ENCODE results near the gene NCKAP5L. TPM values are rescaled to one million over a fixed set of nuclear protein-coding genes. Genes with fewer than 3 reads are reported as not detected.

Gene NCKAP5L
- total RNA-seq, 1 experiment from 2014 or later = 13.3 TPM

- Histone ChIP-seq H3K4me2 (ENCODE audit: low read length) (no peak overlapping the region), H3K9me3 (ENCODE audit: low read length) (no peaks in the 10 kb centered on the region), H3K4me1 (ENCODE audit: insufficient read depth, low read length) (no peaks in the 10 kb centered on the region), H3K4me3 (ENCODE audit: low read length) (no peak overlapping the region), H4K20me1 (ENCODE audit: low read length) (no peaks in the 10 kb centered on the region), H3K27me3 (ENCODE audit: low read length) (no peaks in the 10 kb centered on the region), H3K9ac (ENCODE audit: low read length) (no peak overlapping the region), H3K27ac (ENCODE audit: low read length) (no peak overlapping the region), H3K79me2 (ENCODE audit: low read length) (no peaks in the 10 kb centered on the region), H2AFZ (ENCODE audit: low read length) (no peak overlapping the region), H3F3A (ENCODE audit: low read length, unreplicated experiment) (no peaks in the 10 kb centered on the region), H3K36me3 (ENCODE audit: low read depth, low read length) (no peaks in the 10 kb centered on the region), H3K9me2 (replicated peaks; ENCODE audit: low read length) (no peaks in the 10 kb centered on the region)
- TF ChIP-seq EZH2 (IDR thresholded peaks at IDR 0.05; ENCODE audit: low read length, unreplicated experiment) (no peak), EZH2phosphoT487 (IDR thresholded peaks at IDR 0.05; ENCODE audit: borderline replicate concordance, low read length) (no peak), CTCF (conservative IDR thresholded peaks at IDR 0.05; ENCODE audit: low read depth, low read length) (no peak)
- intact Hi-C loops (cut with micrococcal nuclease) = no loop called here
- BruUV-seq (replicated peaks) = no TSS peak
- no peak for DNase-seq
- POLR2A ChIA-PET (ENCODE audit: unreplicated experiment) = no interaction called here
- CTCF ChIA-PET = no interaction called here
- ATAC-seq = no peak
Measured at GRCh38 chr12:49876070-49876469, 47.9 kb upstream of the NCKAP5L start.

- Histone ChIP-seq H3K4me2 (ENCODE audit: low read length) (no peak overlapping the region), H3K36me3 (ENCODE audit: low read depth, low read length) (no peaks in the 10 kb centered on the region), H3K9me3 (ENCODE audit: low read length) (no peaks in the 10 kb centered on the region), H3K4me3 (ENCODE audit: low read length) (no peak overlapping the region), H3K79me2 (ENCODE audit: low read length) (no peaks in the 10 kb centered on the region), H3F3A (ENCODE audit: low read length, unreplicated experiment) (no peaks in the 10 kb centered on the region), H2AFZ (ENCODE audit: low read length) (no peak overlapping the region), H3K9me2 (replicated peaks; ENCODE audit: low read length) (no peaks in the 10 kb centered on the region), H3K27ac (ENCODE audit: low read length) (no peak overlapping the region), H4K20me1 (ENCODE audit: low read length) (no peaks in the 10 kb centered on the region), H3K27me3 (ENCODE audit: low read length) (no peaks in the 10 kb centered on the region), H3K4me1 (ENCODE audit: insufficient read depth, low read length) (no peaks in the 10 kb centered on the region), H3K9ac (ENCODE audit: low read length) (no peak overlapping the region)
- intact Hi-C loops (cut with micrococcal nuclease) = no loop called here
- ChIA-PET POLR2A (ENCODE audit: unreplicated experiment) (no interaction called here), CTCF (no interaction called here)
- DNase-seq (no peak), ATAC-seq (no peak)
- BruUV-seq (replicated peaks) = no TSS peak
- TF ChIP-seq CTCF (conservative IDR thresholded peaks at IDR 0.05; ENCODE audit: low read depth, low read length) (no peak), EZH2 (IDR thresholded peaks at IDR 0.05; ENCODE audit: low read length, unreplicated experiment) (no peak), EZH2phosphoT487 (IDR thresholded peaks at IDR 0.05; ENCODE audit: borderline replicate concordance, low read length) (no peak)
Measured at GRCh38 chr12:49875115-49875720, 47.0 kb upstream of the NCKAP5L start.

- H3K9me2 ChIP-seq (replicated peaks; ENCODE audit: low read length) = no peaks in the 10 kb centered on the region
- no peak overlapping the region for H2AFZ ChIP-seq (ENCODE audit: low read length)
- BruUV-seq (replicated peaks) = no TSS peak
- H3K27ac ChIP-seq (ENCODE audit: low read length) = no peak overlapping the region
- TF ChIP-seq EZH2phosphoT487 (IDR thresholded peaks at IDR 0.05; ENCODE audit: borderline replicate concordance, low read length) (no peak), EZH2 (IDR thresholded peaks at IDR 0.05; ENCODE audit: low read length, unreplicated experiment) (no peak), CTCF (conservative IDR thresholded peaks at IDR 0.05; ENCODE audit: low read depth, low read length) (no peak)
- no peaks in the 10 kb centered on the region for H3K36me3 ChIP-seq (ENCODE audit: low read depth, low read length)
- intact Hi-C loops (cut with micrococcal nuclease) = no loop called here
- no peak for ATAC-seq
- no peaks in the 10 kb centered on the region for H3K27me3 ChIP-seq (ENCODE audit: low read length)
- H3K9me3 ChIP-seq (ENCODE audit: low read length) = no peaks in the 10 kb centered on the region
- no peak for DNase-seq
- no peak overlapping the region for H3K4me3 ChIP-seq (ENCODE audit: low read length)
- H3K79me2 ChIP-seq (ENCODE audit: low read length) = no peaks in the 10 kb centered on the region
- no peak overlapping the region for H3K4me2 ChIP-seq (ENCODE audit: low read length)
- H3K4me1 ChIP-seq (ENCODE audit: insufficient read depth, low read length) = no peaks in the 10 kb centered on the region
- H4K20me1 ChIP-seq (ENCODE audit: low read length) = no peaks in the 10 kb centered on the region
- ChIA-PET POLR2A (ENCODE audit: unreplicated experiment) (no interaction called here), CTCF (no interaction called here)
- no peaks in the 10 kb centered on the region for H3F3A ChIP-seq (ENCODE audit: low read length, unreplicated experiment)
- H3K9ac ChIP-seq (ENCODE audit: low read length) = no peak overlapping the region
Measured at GRCh38 chr12:49874142-49874897, 46.1 kb upstream of the NCKAP5L start.
